ENCODE measurements around the gene SDC3. TPM values are rescaled to one million over a fixed set of nuclear protein-coding genes. Genes with fewer than 3 reads are reported as not detected.
"Not testable (repeated sequence)": the region's sequence is repeated elsewhere in the genome, so short reads cannot be mapped to it uniquely, and the experiment has no call there.

The SDC3 gene
- total RNA-seq, 2 experiments from 2014 or later: 0.19 to 0.49 TPM

- H3K4me1 Mint-ChIP-seq (ENCODE audit: low read depth): no peaks in the 10 kb centered on the region
- no peak for DNase-seq
- no peaks in the 10 kb centered on the region for H3K9me3 Mint-ChIP-seq
- intact Hi-C loops (cut with micrococcal nuclease): no loop called here
- H3K36me3 Mint-ChIP-seq (ENCODE audit: low read depth): peaks cover 39% of the 10 kb centered on the region
- CTCF ChIA-PET: no interaction called here
- H3K27me3 Mint-ChIP-seq (ENCODE audit: low read depth): no peaks in the 10 kb centered on the region
- H3K27ac Mint-ChIP-seq: no peak overlapping the region
- no peak overlapping the region for H3K4me3 Mint-ChIP-seq
Measured at GRCh38 chr1:30940541-30940940, 32.0 kb upstream of the SDC3 start.

GRCh38 chr1:30936541-30937171 is 28.1 kb upstream of the SDC3 start:
- Mint-ChIP-seq H3K4me3 (no peak overlapping the region), H3K27ac (peak overlapping the region; percentile 47), H3K9me3 (no peaks in the 10 kb centered on the region), H3K4me1 (ENCODE audit: low read depth) (no peaks in the 10 kb centered on the region), H3K27me3 (ENCODE audit: low read depth) (no peaks in the 10 kb centered on the region), H3K36me3 (ENCODE audit: low read depth) (peaks cover 32% of the 10 kb centered on the region)
- no peak for DNase-seq
- CTCF ChIA-PET: no interaction called here
- intact Hi-C loops (cut with micrococcal nuclease): no loop called here

- H3K9me3 Mint-ChIP-seq; H3K4me1 Mint-ChIP-seq (ENCODE audit: low read depth); H3K4me3 Mint-ChIP-seq; H3K27ac Mint-ChIP-seq; H3K27me3 Mint-ChIP-seq (ENCODE audit: low read depth); CTCF ChIA-PET; intact Hi-C loops (cut with micrococcal nuclease); DNase-seq: not testable (repeated sequence)
- H3K36me3 Mint-ChIP-seq (ENCODE audit: low read depth): peaks cover 27% of the 10 kb centered on the region
Measured at GRCh38 chr1:30935758-30936157, 27.2 kb upstream of the SDC3 start.

- CTCF ChIA-PET: interaction anchor here (2.4 kb wide), 1 partner anchor 133 kb away, joined by 12 read pairs; no protein-coding TSS in a partner anchor
- H3K4me3 Mint-ChIP-seq: no peak overlapping the region
- peaks cover 26% of the 10 kb centered on the region for H3K36me3 Mint-ChIP-seq (ENCODE audit: low read depth)
- no peak for DNase-seq
- H3K27me3 Mint-ChIP-seq (ENCODE audit: low read depth): no peaks in the 10 kb centered on the region
- H3K9me3 Mint-ChIP-seq: no peaks in the 10 kb centered on the region
- intact Hi-C loops (cut with micrococcal nuclease): no loop called here
- peak overlapping the region; percentile 81 for H3K27ac Mint-ChIP-seq
- H3K4me1 Mint-ChIP-seq (ENCODE audit: low read depth): no peaks in the 10 kb centered on the region
Measured at GRCh38 chr1:30934613-30935012, 26.1 kb upstream of the SDC3 start.

GRCh38 chr1:30933874-30934252 is 25.3 kb upstream of the SDC3 start:
- CTCF ChIA-PET: interaction anchor here (0.7 to 2.4 kb wide), 4 partner anchors 9 to 132 kb away, joined by 3 to 12 read pairs (median 4); no protein-coding TSS in a partner anchor
- Mint-ChIP-seq H3K9me3 (no peaks in the 10 kb centered on the region), H3K27ac (peak overlapping the region; percentile 81), H3K4me1 (ENCODE audit: low read depth) (no peaks in the 10 kb centered on the region), H3K36me3 (ENCODE audit: low read depth) (peaks cover 21% of the 10 kb centered on the region), H3K4me3 (no peak overlapping the region), H3K27me3 (ENCODE audit: low read depth) (no peaks in the 10 kb centered on the region)
- no peak for DNase-seq
- intact Hi-C loops (cut with micrococcal nuclease): no loop called here

GRCh38 chr1:30930631-30931173 is 22.1 kb upstream of the SDC3 start:
- Mint-ChIP-seq H3K4me3 (no peak overlapping the region), H3K27me3 (ENCODE audit: low read depth) (no peaks in the 10 kb centered on the region), H3K27ac (peak overlapping the region; percentile 21), H3K9me3 (no peaks in the 10 kb centered on the region), H3K36me3 (ENCODE audit: low read depth) (peaks cover 8% of the 10 kb centered on the region), H3K4me1 (ENCODE audit: low read depth) (no peaks in the 10 kb centered on the region)
- intact Hi-C loops (cut with micrococcal nuclease): no loop called here
- CTCF ChIA-PET: interaction anchor here (0.9 to 3.7 kb wide), 2 partner anchors 129 to 144 kb away, joined by 3 to 35 read pairs; no protein-coding TSS in a partner anchor
- DNase-seq: no peak

- Mint-ChIP-seq H3K9me3 (no peaks in the 10 kb centered on the region), H3K27ac (no peak overlapping the region), H3K36me3 (ENCODE audit: low read depth) (peaks cover 8% of the 10 kb centered on the region), H3K27me3 (ENCODE audit: low read depth) (no peaks in the 10 kb centered on the region), H3K4me3 (no peak overlapping the region), H3K4me1 (ENCODE audit: low read depth) (no peaks in the 10 kb centered on the region)
- no peak for DNase-seq
- CTCF ChIA-PET: interaction anchor here (2.3 to 3.7 kb wide), 3 partner anchors 126 to 147 kb away, joined by 8 to 35 read pairs (median 10); no protein-coding TSS in a partner anchor
- intact Hi-C loops (cut with micrococcal nuclease): loop anchor here (1.0 to 5.0 kb wide), 3 partner anchors 129 to 208 kb away; partner anchors contain the start of gene MATN1
Measured at GRCh38 chr1:30929944-30930525, 21.5 kb upstream of the SDC3 start.

GRCh38 chr1:30929135-30929889 is 20.8 kb upstream of the SDC3 start:
- no peaks in the 10 kb centered on the region for H3K4me1 Mint-ChIP-seq (ENCODE audit: low read depth)
- H3K36me3 Mint-ChIP-seq (ENCODE audit: low read depth): peaks cover 3% of the 10 kb centered on the region
- H3K9me3 Mint-ChIP-seq: no peaks in the 10 kb centered on the region
- no peak overlapping the region for H3K27ac Mint-ChIP-seq
- no peaks in the 10 kb centered on the region for H3K27me3 Mint-ChIP-seq (ENCODE audit: low read depth)
- intact Hi-C loops (cut with micrococcal nuclease): loop anchor here (1.0 to 5.0 kb wide), 3 partner anchors 128 to 207 kb away; partner anchors contain the start of gene MATN1
- CTCF ChIA-PET: interaction anchor here (0.6 to 3.7 kb wide), 19 partner anchors 10 to 844 kb away, joined by 3 to 35 read pairs (median 5); no protein-coding TSS in a partner anchor
- DNase-seq: peak; percentile 74
- H3K4me3 Mint-ChIP-seq: no peak overlapping the region

- intact Hi-C loops (cut with micrococcal nuclease): loop anchor here (1.0 to 5.0 kb wide), 3 partner anchors 127 to 206 kb away; partner anchors contain the start of gene MATN1
- Mint-ChIP-seq H3K4me1 (ENCODE audit: low read depth) (no peaks in the 10 kb centered on the region), H3K27me3 (ENCODE audit: low read depth) (no peaks in the 10 kb centered on the region), H3K4me3 (no peak overlapping the region), H3K36me3 (ENCODE audit: low read depth) (no peaks in the 10 kb centered on the region), H3K27ac (no peak overlapping the region), H3K9me3 (no peaks in the 10 kb centered on the region)
- CTCF ChIA-PET: interaction anchor here (0.6 to 3.7 kb wide), 19 partner anchors 9 to 844 kb away, joined by 3 to 35 read pairs (median 5); no protein-coding TSS in a partner anchor
- no peak for DNase-seq
Measured at GRCh38 chr1:30928789-30929134, 20.2 kb upstream of the SDC3 start.

- Mint-ChIP-seq H3K36me3 (ENCODE audit: low read depth) (no peaks in the 10 kb centered on the region), H3K27ac (no peak overlapping the region), H3K4me1 (ENCODE audit: low read depth) (no peaks in the 10 kb centered on the region), H3K4me3 (no peak overlapping the region), H3K27me3 (ENCODE audit: low read depth) (no peaks in the 10 kb centered on the region), H3K9me3 (no peaks in the 10 kb centered on the region)
- CTCF ChIA-PET: interaction anchor here (0.6 to 3.7 kb wide), 19 partner anchors 8 to 845 kb away, joined by 3 to 35 read pairs (median 5); no protein-coding TSS in a partner anchor
- no peak for DNase-seq
- intact Hi-C loops (cut with micrococcal nuclease): loop anchor here (5.0 kb wide), 1 partner anchor 206 kb away; the partner anchor contains the start of gene MATN1
Measured at GRCh38 chr1:30928171-30928570, 19.6 kb upstream of the SDC3 start.

GRCh38 chr1:30927448-30927847 is 18.9 kb upstream of the SDC3 start:
- Mint-ChIP-seq H3K4me1 (ENCODE audit: low read depth) (no peaks in the 10 kb centered on the region), H3K27me3 (ENCODE audit: low read depth) (no peaks in the 10 kb centered on the region)

GRCh38 chr1:30923597-30923996 is 15.0 kb upstream of the SDC3 start:
- no peak for DNase-seq
- H3K27me3 Mint-ChIP-seq (ENCODE audit: low read depth): peaks cover 4% of the 10 kb centered on the region
- intact Hi-C loops (cut with micrococcal nuclease): no loop called here
- no peaks in the 10 kb centered on the region for H3K36me3 Mint-ChIP-seq (ENCODE audit: low read depth)
- H3K9me3 Mint-ChIP-seq: no peaks in the 10 kb centered on the region
- H3K4me1 Mint-ChIP-seq (ENCODE audit: low read depth): peaks cover 3% of the 10 kb centered on the region
- CTCF ChIA-PET: interaction anchor here (1.2 to 2.0 kb wide), 3 partner anchors 13 to 141 kb away, joined by 4 to 7 read pairs (median 6); no protein-coding TSS in a partner anchor
- H3K27ac Mint-ChIP-seq: no peak overlapping the region
- no peak overlapping the region for H3K4me3 Mint-ChIP-seq

More at GRCh38 chr1:30927448-30927847, 18.9 kb upstream of the SDC3 start:
- no peak for DNase-seq
- Mint-ChIP-seq H3K36me3 (ENCODE audit: low read depth) (no peaks in the 10 kb centered on the region), H3K9me3 (no peaks in the 10 kb centered on the region), H3K4me3 (no peak overlapping the region), H3K27ac (no peak overlapping the region)
- CTCF ChIA-PET: interaction anchor here (0.6 to 3.7 kb wide), 5 partner anchors 16 to 148 kb away, joined by 4 to 35 read pairs (median 10); no protein-coding TSS in a partner anchor
- intact Hi-C loops (cut with micrococcal nuclease): loop anchor here (5.0 kb wide), 1 partner anchor 205 kb away; the partner anchor contains the start of gene MATN1
